ENCODE measurements around the gene PLET1. TPM values are rescaled to one million over a fixed set of nuclear protein-coding genes. Genes with fewer than 3 reads are reported as not detected.
A peak's percentile ranks its signal among the peaks of the same experiment; 100 is the strongest.

Gene PLET1
- total and polyA plus RNA-seq, 2 of the 4 experiments (the other 2 are of a cell fraction): not detected

DNA sequence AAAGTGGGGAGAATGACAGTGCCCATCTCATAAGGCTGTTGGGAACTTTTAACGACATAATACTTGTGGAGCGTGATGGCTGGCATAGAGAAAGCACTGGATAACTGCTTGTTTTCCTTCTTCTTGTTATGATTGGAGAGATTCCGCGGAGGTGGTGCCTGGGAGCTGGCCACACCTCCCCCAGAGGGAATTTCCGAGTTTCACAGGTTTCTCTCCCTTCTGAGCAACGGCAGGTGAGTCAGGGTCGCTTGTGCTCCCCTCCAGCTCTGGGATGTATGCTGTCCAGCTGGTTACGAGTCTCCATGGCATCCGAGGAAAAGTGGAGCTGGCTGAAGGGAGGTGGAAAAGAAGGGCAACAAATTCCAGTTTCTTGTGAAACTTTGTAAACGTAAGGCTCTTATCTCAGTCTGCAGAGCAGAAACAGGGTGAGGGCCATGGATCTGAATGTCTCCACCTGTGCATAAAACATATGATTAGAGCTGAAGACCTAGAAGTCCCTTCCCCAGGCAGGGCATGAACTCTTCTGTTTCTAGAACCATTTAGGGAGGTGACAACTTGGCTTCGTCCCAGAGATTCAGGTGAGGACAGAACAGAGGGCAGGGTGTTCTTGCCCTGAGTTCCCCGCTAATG lies 10.0 kb upstream of the PLET1 start:
- dilution Hi-C loops (cut with HindIII; ENCODE audit: low sequenced_read_pairs, unreplicated experiment): no loop called here
- no peak overlapping the region for H3K27ac ChIP-seq (ENCODE audit: insufficient read depth, low read length)
- H3K36me3 ChIP-seq (ENCODE audit: control insufficient read depth, insufficient read depth, low read length): no peaks in the 10 kb centered on the region
- H2BK120ac ChIP-seq (ENCODE audit: low read depth, low read length): no peak overlapping the region; the same call in 1 of the 2 replicates
- no peak overlapping the region for H3K4me3 ChIP-seq (ENCODE audit: insufficient read depth, low read depth, low read length)
- DNase-seq: no peak
- H3K27me3 ChIP-seq (ENCODE audit: control insufficient read depth, insufficient read depth, low read length): no peaks in the 10 kb centered on the region
- intact Hi-C loops (cut with micrococcal nuclease): no loop called here
- H2AK5ac ChIP-seq (ENCODE audit: low read depth, low read length): no peak overlapping the region
- no peak for ATAC-seq (ENCODE audit: low read depth)
- no peak overlapping the region for H4K8ac ChIP-seq (ENCODE audit: low read depth in 2 of 2, low read length in 2 of 2)
- no peaks in the 10 kb centered on the region for H3K9me3 ChIP-seq (ENCODE audit: control insufficient read depth, insufficient read depth, low read length)
- 0 out of 2 replicates have a peak, but pooled peaks cover 3% of the 10 kb centered on the region for H3K9me1 ChIP-seq (ENCODE audit: insufficient read depth, low read length)
- H3K4me1 ChIP-seq (ENCODE audit: control insufficient read depth, insufficient read depth, low read length): peaks cover 11% of the 10 kb centered on the region
- no peak overlapping the region for H3K9ac ChIP-seq (ENCODE audit: low read depth, low read length)
- H3K4me2 ChIP-seq (ENCODE audit: low read depth, low read length): no peak overlapping the region
- no peak overlapping the region for H2AFZ ChIP-seq (replicated peaks; ENCODE audit: low read length, poor library complexity)
- H3K23ac ChIP-seq (ENCODE audit: low read depth, low read length): no peak overlapping the region
- no peak overlapping the region for H3K4ac ChIP-seq (ENCODE audit: low read depth, low read length)
- no peak overlapping the region for H3K56ac ChIP-seq (ENCODE audit: extremely low read depth, insufficient read depth, low read length)
- no peak overlapping the region for H2BK20ac ChIP-seq (ENCODE audit: low read depth, low read length)
- ChIA-PET POLR2A (ENCODE audit: unreplicated experiment) (no interaction called here), CTCF (interaction anchor here (0.7 to 0.9 kb wide), 2 partner anchors 9 to 448 kb away, joined by 3 to 13 read pairs; no protein-coding TSS in a partner anchor)
- in situ Hi-C loops (cut with MboI; ENCODE audit: low sequenced_read_pairs): loop anchor here (10.0 kb wide), 1 partner anchor 156 kb away; no protein-coding TSS in a partner anchor
- no peak overlapping the region for H3K18ac ChIP-seq (ENCODE audit: low read depth, low read length)
- TF ChIP-seq, protein P1, sequence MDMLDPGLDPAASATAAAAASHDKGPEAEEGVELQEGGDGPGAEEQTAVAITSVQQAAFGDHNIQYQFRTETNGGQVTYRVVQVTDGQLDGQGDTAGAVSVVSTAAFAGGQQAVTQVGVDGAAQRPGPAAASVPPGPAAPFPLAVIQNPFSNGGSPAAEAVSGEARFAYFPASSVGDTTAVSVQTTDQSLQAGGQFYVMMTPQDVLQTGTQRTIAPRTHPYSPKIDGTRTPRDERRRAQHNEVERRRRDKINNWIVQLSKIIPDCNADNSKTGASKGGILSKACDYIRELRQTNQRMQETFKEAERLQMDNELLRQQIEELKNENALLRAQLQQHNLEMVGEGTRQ (IDR thresholded peaks at IDR 0.05; ENCODE audit: low read depth, low read length): no peak
- TF ChIP-seq FOS (IDR thresholded peaks at IDR 0.05; ENCODE audit: low read depth, low read length) (no peak), ELK1 (IDR thresholded peaks at IDR 0.05; ENCODE audit: borderline replicate concordance, low read depth, low read length) (no peak), POLR2A (IDR thresholded peaks at IDR 0.05; ENCODE audit: low read depth, low read length) (no peak), NFE2L2 (IDR thresholded peaks at IDR 0.05; ENCODE audit: low read depth, low read length) (no peak), CEBPB (IDR thresholded peaks at IDR 0.05; ENCODE audit: low read depth, low read length) (no peak), BHLHE40 (IDR thresholded peaks at IDR 0.05; ENCODE audit: low read depth, low read length) (no peak), CHD1 (IDR thresholded peaks at IDR 0.05; ENCODE audit: low read depth, low read length) (no peak), MAFK (IDR thresholded peaks at IDR 0.05; ENCODE audit: low read depth, low read length) (no peak), RAD21 (IDR thresholded peaks at IDR 0.05; ENCODE audit: low read length) (no peak), RCOR1 (IDR thresholded peaks at IDR 0.05; ENCODE audit: insufficient replicate concordance, low read length) (no peak), MAZ (IDR thresholded peaks at IDR 0.05; ENCODE audit: borderline replicate concordance, low read depth, low read length) (no peak), SMC3 (IDR thresholded peaks at IDR 0.05; ENCODE audit: low read depth, low read length) (no peak)
- TF ChIP-seq, protein P2, sequence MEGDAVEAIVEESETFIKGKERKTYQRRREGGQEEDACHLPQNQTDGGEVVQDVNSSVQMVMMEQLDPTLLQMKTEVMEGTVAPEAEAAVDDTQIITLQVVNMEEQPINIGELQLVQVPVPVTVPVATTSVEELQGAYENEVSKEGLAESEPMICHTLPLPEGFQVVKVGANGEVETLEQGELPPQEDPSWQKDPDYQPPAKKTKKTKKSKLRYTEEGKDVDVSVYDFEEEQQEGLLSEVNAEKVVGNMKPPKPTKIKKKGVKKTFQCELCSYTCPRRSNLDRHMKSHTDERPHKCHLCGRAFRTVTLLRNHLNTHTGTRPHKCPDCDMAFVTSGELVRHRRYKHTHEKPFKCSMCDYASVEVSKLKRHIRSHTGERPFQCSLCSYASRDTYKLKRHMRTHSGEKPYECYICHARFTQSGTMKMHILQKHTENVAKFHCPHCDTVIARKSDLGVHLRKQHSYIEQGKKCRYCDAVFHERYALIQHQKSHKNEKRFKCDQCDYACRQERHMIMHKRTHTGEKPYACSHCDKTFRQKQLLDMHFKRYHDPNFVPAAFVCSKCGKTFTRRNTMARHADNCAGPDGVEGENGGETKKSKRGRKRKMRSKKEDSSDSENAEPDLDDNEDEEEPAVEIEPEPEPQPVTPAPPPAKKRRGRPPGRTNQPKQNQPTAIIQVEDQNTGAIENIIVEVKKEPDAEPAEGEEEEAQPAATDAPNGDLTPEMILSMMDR (conservative IDR thresholded peaks at IDR 0.05; ENCODE audit: low read depth, low read length): no peak
- 0 out of 2 replicates have a peak overlapping the region, but pooled peaks have one; percentile 9 for H4K91ac ChIP-seq (ENCODE audit: insufficient read depth, low read depth, low read length)
- H4K20me1 ChIP-seq (ENCODE audit: insufficient read depth, low read length): no peaks in the 10 kb centered on the region
- H3K79me1 ChIP-seq (ENCODE audit: low read depth in 1 of 2, low read length in 2 of 2): no peaks in the 10 kb centered on the region
- no peak overlapping the region for H2BK5ac ChIP-seq (ENCODE audit: low read depth, low read length, poor library complexity, severe bottlenecking)
- no peak overlapping the region for H2AK9ac ChIP-seq (replicated peaks; ENCODE audit: low read depth, low read length, poor library complexity)
- no peak overlapping the region for H3K14ac ChIP-seq (replicated peaks; ENCODE audit: low read depth, low read length)
- WGBS, 2 experiments (ENCODE audit: extremely low coverage in 2 of 2, insufficient read length in 1 of 2): 71% methylated on average over 1 of the region's 12 CpGs; no CpG with 5 or more reads in 1 of the 2 experiments
- no peak overlapping the region for H4K5ac ChIP-seq (ENCODE audit: low read depth, low read length)
- no peak overlapping the region for H2BK15ac ChIP-seq (ENCODE audit: low read depth, low read length)
- BruUV-seq (replicated peaks): no TSS peak
